ENCODE measurements around the gene SLC44A2.

Gene SLC44A2

GRCh38 chr19:10615429-10616023 is 9.8 kb upstream of the SLC44A2 start:
- in situ Hi-C loops (cut with MboI; ENCODE audit: low pct_unique_long_range_greater_than_20kb, low sequenced_read_pairs, unreplicated experiment) = no loop called here
- TF ChIP-seq CTCF (IDR thresholded peaks at IDR 0.05; ENCODE audit: extremely low read depth, insufficient read depth, missing control alignments) = no peak
- no peak for DNase-seq (ENCODE audit: low spot score)

- in situ Hi-C loops (cut with MboI; ENCODE audit: low pct_unique_long_range_greater_than_20kb, low sequenced_read_pairs, unreplicated experiment) = no loop called here
- DNase-seq (ENCODE audit: low spot score) = no peak
- TF ChIP-seq CTCF (IDR thresholded peaks at IDR 0.05; ENCODE audit: extremely low read depth, insufficient read depth, missing control alignments) = no peak
Observed at GRCh38 chr19:10617409-10618121, 7.8 kb upstream of the SLC44A2 start.

- in situ Hi-C loops (cut with MboI; ENCODE audit: low pct_unique_long_range_greater_than_20kb, low sequenced_read_pairs, unreplicated experiment) = no loop called here
- no peak for TF ChIP-seq CTCF (IDR thresholded peaks at IDR 0.05; ENCODE audit: extremely low read depth, insufficient read depth, missing control alignments)
- no peak for DNase-seq (ENCODE audit: low spot score)
Observed at GRCh38 chr19:10618846-10619245, 6.5 kb upstream of the SLC44A2 start.

DNA sequence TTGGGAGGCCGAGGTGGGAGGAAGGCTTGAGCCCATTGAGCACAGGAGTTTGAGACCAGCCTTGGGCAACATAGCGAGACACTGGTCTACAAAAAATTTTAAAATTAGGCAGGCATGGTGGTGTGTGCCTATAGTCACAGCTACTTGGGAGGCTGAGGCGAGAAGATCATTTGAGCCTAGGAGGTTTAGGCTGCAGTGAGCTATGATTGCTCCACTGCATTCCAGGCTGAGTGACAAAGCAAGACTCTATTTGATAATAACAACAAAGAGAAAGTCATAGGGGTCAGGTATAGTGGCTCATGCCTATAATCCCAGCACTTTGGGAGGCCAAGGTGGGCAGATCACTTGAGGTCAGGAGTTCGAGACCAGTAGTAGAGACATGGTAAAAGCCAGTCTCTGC is 4.6 kb upstream of the SLC44A2 start:
- no peak for DNase-seq (ENCODE audit: low spot score)
- TF ChIP-seq CTCF (IDR thresholded peaks at IDR 0.05; ENCODE audit: extremely low read depth, insufficient read depth, missing control alignments) = no peak
- in situ Hi-C loops (cut with MboI; ENCODE audit: low pct_unique_long_range_greater_than_20kb, low sequenced_read_pairs, unreplicated experiment) = no loop called here

DNA sequence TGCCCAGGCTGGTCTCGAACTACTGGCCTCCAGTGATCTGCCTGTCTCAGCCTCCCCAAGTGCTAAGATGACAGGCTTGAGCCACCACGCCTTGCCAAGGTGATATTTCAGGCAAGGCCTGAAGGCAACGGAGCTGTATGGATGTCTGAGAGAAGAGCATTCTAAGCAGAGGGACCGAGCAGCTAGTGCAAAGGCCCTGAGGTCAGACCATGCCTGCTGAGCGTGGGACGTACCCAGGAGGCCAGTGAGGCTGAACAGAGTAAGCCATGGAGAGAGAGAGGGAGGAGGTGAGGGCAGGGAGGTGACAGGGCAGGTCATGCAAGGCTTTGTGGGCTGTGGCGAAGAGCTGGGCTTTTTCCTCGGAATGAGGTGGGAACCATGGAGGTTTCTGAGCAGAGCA is 3.4 kb upstream of the SLC44A2 start:
- in situ Hi-C loops (cut with MboI; ENCODE audit: low pct_unique_long_range_greater_than_20kb, low sequenced_read_pairs, unreplicated experiment) = no loop called here
- no peak for TF ChIP-seq CTCF (IDR thresholded peaks at IDR 0.05; ENCODE audit: extremely low read depth, insufficient read depth, missing control alignments)
- no peak for DNase-seq (ENCODE audit: low spot score)

DNA sequence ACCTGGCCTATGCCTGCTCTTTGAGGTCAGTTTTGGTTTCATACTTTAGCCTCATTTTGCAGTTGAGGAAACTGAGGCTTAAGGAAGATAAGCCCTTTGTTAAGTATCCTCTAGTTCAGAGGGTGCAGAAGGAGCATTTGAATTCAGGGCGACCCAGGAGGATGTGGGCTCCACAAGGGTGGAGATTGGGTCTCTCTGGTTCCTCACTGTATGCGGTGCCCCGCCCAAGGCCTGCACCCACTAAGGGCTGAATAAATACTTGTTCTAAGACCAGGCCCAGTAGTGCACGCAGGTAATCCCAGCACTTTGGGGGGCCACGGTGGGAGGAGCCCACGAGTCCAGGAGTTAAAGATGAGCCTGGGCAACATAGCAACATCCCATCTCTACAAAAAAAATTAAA is 768 bp upstream of the SLC44A2 start:
- no peak for DNase-seq (ENCODE audit: low spot score)
- TF ChIP-seq CTCF (IDR thresholded peaks at IDR 0.05; ENCODE audit: extremely low read depth, insufficient read depth, missing control alignments) = no peak
- in situ Hi-C loops (cut with MboI; ENCODE audit: low pct_unique_long_range_greater_than_20kb, low sequenced_read_pairs, unreplicated experiment) = no loop called here
